NT2/D1 (cell line): ENCODE data around the gene MYO3B.

Source experiments
- SUZ12 ChIP-seq: IDR thresholded peaks from 2 replicates; pipeline ENCODE4 v1.6.1; 2011; ENCODE audit not compliant: insufficient read length, insufficient read depth; ENCODE audit errors: extremely low read depth
- YY1 ChIP-seq: IDR thresholded peaks from 2 replicates; pipeline ENCODE4 v1.6.1; 2011; ENCODE audit not compliant: insufficient read length, insufficient read depth
- ZNF274 ChIP-seq: IDR thresholded peaks from 2 replicates; pipeline ENCODE4 v1.6.1; 2011; ENCODE audit warnings: mild to moderate bottlenecking, low read depth, low read length

DNA sequence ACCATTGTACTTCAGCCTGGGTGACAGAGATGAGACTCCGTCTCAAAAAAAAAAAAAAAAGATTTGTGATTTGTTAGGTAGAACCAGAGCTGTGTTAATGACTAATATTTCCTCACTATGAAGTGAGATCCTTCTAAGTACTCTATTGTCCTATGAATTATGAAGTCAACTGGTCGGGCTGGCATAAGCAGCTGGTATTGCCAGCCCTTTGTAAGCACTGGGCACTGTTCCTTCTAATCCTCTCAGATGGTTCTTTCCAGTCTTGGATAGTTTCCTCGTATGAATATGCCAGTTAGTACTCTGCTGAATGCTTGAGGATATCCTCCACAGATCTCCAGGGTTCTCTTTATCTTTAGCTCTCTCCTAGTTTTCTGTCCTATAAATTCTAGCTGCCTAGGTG lies 314.1 kb downstream of the MYO3B start:
- TF ChIP-seq YY1 (no peak), SUZ12 (no peak), ZNF274 (no peak)
